Tibial nerve (tissue), 4 donors: ENCODE results near the gene MLN. TPM values are rescaled to one million over a fixed set of nuclear protein-coding genes. Genes with fewer than 3 reads are reported as not detected.

ENCODE experiments used
- DNase-seq, 2 donors: peaks; one replicate each; pipeline ENCODE4 v3.0.0-alpha.2; 2019; ENCODE audit warnings: low spot score in 2 of 2
- H3K27ac ChIP-seq, 4 donors: fragments of 200-600 bp; sonication (generic) in 3 of 4; one replicate each; pipeline ENCODE4 v1.5.1; 2017 to 2019; ENCODE audit warnings: mild to moderate bottlenecking in 1 of 4
- H3K27me3 ChIP-seq, 2 donors: fragments of 200-600 bp; sonication (generic) in 1 of 2; one replicate each; pipeline versions ENCODE4 v1.5.1 to v1.6.0; 2017 to 2019
- H3K36me3 ChIP-seq, 3 donors: fragments of 200-600 bp; sonication (generic); one replicate each; pipeline ENCODE4 v1.5.1; 2018 to 2019
- H3K4me1 ChIP-seq, 4 donors: fragments of 200-600 bp; sonication (generic) in 3 of 4; one replicate each; pipeline ENCODE4 v1.5.1; 2017 to 2019
- H3K4me3 ChIP-seq, 4 donors: fragments of 200-600 bp; sonication (generic) in 3 of 4; one replicate each; pipeline ENCODE4 v1.5.1; 2017 to 2019; ENCODE audit warnings: mild to moderate bottlenecking in 1 of 4, moderate library complexity in 1 of 4
- H3K9me3 ChIP-seq, 4 donors: fragments of 200-600 bp; sonication (generic) in 3 of 4; one replicate each; pipeline ENCODE4 v1.5.1; 2017 to 2019
- EP300 ChIP-seq, 2 donors: sonication (generic); formaldehyde crosslinking; IDR thresholded peaks; one replicate each; pipeline ENCODE4 v1.6.1; 2017; ENCODE audit warnings: antibody characterized with exemption in 2 of 2, mild to moderate bottlenecking in 1 of 2
- POLR2A ChIP-seq, 2 donors: fragments of 450-650 bp; IDR thresholded peaks; one replicate each; pipeline ENCODE4 v1.6.1; 2017; ENCODE audit warnings: antibody characterized with exemption in 2 of 2, mild to moderate bottlenecking in 2 of 2, moderate library complexity in 2 of 2
- WGBS, 2 donors: methylation state at CpG; one replicate each; pipeline ENCODE4 v1.1.5; 2018; 5-methylcytosine and 5-hydroxymethylcytosine counted together
- total RNA-seq, 4 donors: library from RNA; depleted of rRNA; stranded (reverse); fragments of >200 nt; gene quantifications; one replicate each; pipeline ENCODE4 v1.1.0, GENCODE V29; 2016
- TF ChIP-seq, protein P1 (sequence below), 5 experiments: fragments of 200-600 bp in 3 of 5; fragments of 450-650 bp in 2 of 5; sonication (generic) in 3 of 5; IDR thresholded peaks; one replicate each; pipeline ENCODE4 v1.5.1; 2016 to 2019; ENCODE audit warnings: antibody characterized with exemption in 5 of 5, mild to moderate bottlenecking in 3 of 5, moderate library complexity in 2 of 5

Gene MLN
- total RNA-seq, 4 donors from 2014 or later: not detected

DNA sequence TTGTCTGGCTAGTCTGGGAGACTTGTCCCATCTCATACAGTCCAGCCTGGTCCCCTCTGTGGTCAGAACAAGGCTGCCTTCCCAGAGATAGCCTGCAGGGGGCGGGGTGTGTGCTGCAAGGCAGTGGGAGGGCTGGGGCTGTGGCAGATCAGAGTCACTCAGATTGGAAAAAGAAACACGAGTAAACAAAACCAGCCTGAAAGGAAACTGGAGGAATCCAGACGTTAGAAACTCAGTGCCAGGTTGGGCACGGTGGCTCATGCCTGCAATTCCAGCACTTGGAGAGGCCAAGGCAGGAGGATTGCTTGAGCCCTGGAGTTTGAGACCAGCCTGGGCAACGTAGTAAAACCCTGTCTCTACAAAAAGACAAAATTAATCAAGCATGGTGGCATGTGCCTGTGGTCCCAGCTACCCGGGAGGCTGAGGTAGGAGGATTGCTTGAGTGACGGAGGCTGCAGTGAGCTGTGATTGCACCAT, 35.1 kb downstream of the MLN start:
- H3K9me3 ChIP-seq: peaks cover 0 to 6% (median 0%) of the 10 kb centered on the region in 4 donors
- 29 to 33% methylated on average over 7 of the region's 7 CpGs for WGBS, 2 donors
- no peak overlapping the region for H3K4me3 ChIP-seq
- H3K27me3 ChIP-seq: no peaks in the 10 kb centered on the region
- H3K36me3 ChIP-seq: peaks cover 0 to 17% (median 0%) of the 10 kb centered on the region in 3 donors
- H3K4me1 ChIP-seq: peaks cover 0 to 54% (median 16%) of the 10 kb centered on the region in 4 donors
- DNase-seq: peak; percentile 66 to 85
- TF ChIP-seq POLR2A (IDR thresholded peaks at IDR 0.05): no peak
- TF ChIP-seq, protein P1, sequence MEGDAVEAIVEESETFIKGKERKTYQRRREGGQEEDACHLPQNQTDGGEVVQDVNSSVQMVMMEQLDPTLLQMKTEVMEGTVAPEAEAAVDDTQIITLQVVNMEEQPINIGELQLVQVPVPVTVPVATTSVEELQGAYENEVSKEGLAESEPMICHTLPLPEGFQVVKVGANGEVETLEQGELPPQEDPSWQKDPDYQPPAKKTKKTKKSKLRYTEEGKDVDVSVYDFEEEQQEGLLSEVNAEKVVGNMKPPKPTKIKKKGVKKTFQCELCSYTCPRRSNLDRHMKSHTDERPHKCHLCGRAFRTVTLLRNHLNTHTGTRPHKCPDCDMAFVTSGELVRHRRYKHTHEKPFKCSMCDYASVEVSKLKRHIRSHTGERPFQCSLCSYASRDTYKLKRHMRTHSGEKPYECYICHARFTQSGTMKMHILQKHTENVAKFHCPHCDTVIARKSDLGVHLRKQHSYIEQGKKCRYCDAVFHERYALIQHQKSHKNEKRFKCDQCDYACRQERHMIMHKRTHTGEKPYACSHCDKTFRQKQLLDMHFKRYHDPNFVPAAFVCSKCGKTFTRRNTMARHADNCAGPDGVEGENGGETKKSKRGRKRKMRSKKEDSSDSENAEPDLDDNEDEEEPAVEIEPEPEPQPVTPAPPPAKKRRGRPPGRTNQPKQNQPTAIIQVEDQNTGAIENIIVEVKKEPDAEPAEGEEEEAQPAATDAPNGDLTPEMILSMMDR (IDR thresholded peaks at IDR 0.05): peak; percentile 66 to 76 (median 68)
- no peak overlapping the region for H3K27ac ChIP-seq

DNA sequence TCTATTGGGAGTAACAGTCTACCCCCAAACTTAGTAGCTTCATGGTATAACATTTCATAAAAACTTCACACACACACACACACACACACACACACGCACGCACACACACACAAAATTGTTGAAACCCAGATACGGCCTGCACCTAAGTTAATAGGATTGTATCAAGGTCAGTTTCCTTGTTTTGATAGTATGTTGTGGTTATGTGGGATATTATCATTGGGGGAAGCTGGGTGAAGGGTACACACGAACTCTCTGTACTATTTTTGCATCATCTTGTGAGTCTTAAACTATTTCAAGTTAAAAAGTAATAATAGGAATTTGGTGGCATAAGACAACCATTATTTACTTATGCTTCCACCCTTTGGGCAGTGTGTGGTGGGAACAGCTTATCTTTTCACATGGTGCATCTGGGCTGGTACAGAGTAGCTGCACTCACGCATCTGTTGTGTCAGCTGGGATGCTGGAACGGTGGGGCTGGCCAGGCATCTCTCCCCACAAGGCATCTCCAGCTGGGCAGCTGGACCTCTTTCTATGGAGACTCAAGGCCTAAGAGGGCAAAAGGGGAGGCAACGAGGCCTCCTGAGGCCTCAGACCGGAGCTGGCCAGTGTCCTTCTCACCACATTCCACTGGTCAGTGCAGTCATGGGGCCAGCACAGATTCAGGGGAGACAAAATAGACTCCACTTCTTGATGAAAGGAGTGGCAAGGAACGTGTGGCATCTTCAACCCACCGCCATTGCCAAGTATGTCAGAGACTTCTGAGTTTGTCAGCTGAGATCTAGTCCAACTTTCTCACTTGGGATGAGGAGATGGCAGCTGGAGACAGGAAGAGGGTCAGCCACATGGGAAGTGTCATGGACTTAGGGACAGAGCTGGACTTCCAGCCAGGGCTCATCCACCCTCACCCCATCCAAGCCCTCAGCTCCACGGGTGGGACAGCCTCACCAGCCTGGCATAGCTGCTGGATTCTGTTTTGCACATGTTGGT, 36.6 kb downstream of the MLN start:
- Histone ChIP-seq H3K9me3 (peaks cover 0 to 6% (median 0%) of the 10 kb centered on the region in 4 donors), H3K4me1 (peaks cover 0 to 40% (median 15%) of the 10 kb centered on the region in 4 donors), H3K27me3 (no peaks in the 10 kb centered on the region), H3K4me3 (no peak overlapping the region), H3K27ac (no peak overlapping the region), H3K36me3 (peaks cover 0 to 2% (median 0%) of the 10 kb centered on the region in 3 donors)
- DNase-seq: no peak
- WGBS, 2 donors: 67 to 76% methylated on average over 11 of the region's 11 CpGs
- TF ChIP-seq, protein P1 (IDR thresholded peaks at IDR 0.05): no peak
- no peak for TF ChIP-seq POLR2A (IDR thresholded peaks at IDR 0.05)
- no peak for TF ChIP-seq EP300 (IDR thresholded peaks at IDR 0.05)

DNA sequence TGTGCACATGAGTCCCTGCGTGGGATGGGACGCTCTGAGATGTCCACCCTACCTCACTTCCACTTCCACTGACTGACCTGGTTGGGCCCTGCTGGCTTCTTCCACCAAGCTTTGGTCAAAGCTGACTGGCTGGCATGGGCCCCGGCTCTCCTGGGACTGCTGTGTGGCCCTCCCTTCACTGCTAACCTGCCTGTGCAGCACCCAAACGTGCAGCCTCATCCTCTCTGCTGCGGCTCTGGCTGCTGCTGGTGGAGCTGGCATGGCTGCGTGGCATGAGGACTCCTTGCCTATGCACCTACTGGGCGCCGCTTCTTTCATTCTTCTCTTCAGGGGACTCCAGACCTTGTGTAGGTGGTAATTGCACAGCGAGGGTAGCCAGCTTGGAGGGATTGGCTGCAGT, 38.4 kb downstream of the MLN start:
- Histone ChIP-seq H3K4me1 (peaks cover 0 to 28% (median 8%) of the 10 kb centered on the region in 4 donors), H3K4me3 (no peak overlapping the region), H3K27ac (no peak overlapping the region), H3K36me3 (no peaks in the 10 kb centered on the region), H3K9me3 (peaks cover 0 to 6% (median 0%) of the 10 kb centered on the region in 4 donors), H3K27me3 (no peaks in the 10 kb centered on the region)
- TF ChIP-seq EP300 (IDR thresholded peaks at IDR 0.05): no peak
- TF ChIP-seq POLR2A (IDR thresholded peaks at IDR 0.05): no peak
- TF ChIP-seq, protein P1 (IDR thresholded peaks at IDR 0.05): no peak
- no peak for DNase-seq
- 89 to 94% methylated on average over 9 of the region's 9 CpGs for WGBS, 2 donors

DNA sequence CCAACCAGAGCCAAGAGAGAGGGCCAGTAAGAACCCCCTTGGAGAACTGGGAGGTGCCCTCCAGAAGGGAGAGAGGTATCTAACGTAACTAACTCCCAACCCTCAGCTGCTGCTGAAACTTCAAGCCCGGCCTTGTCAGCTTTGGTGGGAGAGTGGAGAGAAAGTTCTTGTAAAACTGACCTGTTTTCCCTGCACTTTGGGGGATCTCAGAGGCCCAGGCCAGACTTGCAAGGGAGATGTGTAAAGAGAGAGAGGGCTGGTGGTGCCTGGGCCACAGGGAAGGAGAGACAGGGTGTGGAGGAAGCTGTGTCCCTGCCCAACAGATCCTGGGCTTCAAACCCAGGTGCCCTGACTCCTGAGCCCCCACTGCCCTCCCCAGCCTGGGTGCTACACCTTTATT, 39.8 kb downstream of the MLN start:
- 64 to 79% methylated on average over 2 of the region's 2 CpGs for WGBS, 2 donors
- no peaks in the 10 kb centered on the region for H3K27me3 ChIP-seq
- TF ChIP-seq POLR2A (IDR thresholded peaks at IDR 0.05) (no peak), EP300 (IDR thresholded peaks at IDR 0.05) (no peak)
- TF ChIP-seq, protein P1 (IDR thresholded peaks at IDR 0.05): no peak
- H3K36me3 ChIP-seq: no peaks in the 10 kb centered on the region
- H3K4me1 ChIP-seq: peaks cover 0 to 15% (median 3%) of the 10 kb centered on the region in 4 donors
- H3K4me3 ChIP-seq: no peak overlapping the region
- H3K9me3 ChIP-seq: peaks cover 0 to 6% (median 0%) of the 10 kb centered on the region in 4 donors
- no peak overlapping the region for H3K27ac ChIP-seq
- no peak for DNase-seq

DNA sequence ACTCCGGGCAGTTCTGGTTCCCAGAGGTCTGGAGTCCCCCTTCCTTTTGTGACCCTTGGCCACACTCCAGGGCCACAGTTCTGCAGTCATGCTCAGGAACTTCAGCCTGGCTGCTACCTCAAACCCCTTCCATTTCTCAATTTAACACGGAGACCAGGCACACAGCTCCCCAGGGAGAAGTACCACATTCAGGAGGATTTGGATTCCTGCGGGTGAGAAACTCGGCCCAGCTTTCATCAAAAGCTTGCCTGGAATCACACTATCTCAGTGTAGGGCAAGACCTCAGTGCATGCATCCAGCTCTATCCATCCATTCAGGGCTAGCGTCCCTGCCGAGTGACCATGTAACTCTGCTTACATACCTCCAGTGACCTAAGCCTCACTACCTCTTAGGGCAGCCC, 40.3 kb downstream of the MLN start:
- H3K4me1 ChIP-seq: peaks cover 0 to 9% (median 3%) of the 10 kb centered on the region in 4 donors
- TF ChIP-seq POLR2A (IDR thresholded peaks at IDR 0.05) (no peak), EP300 (IDR thresholded peaks at IDR 0.05) (no peak)
- TF ChIP-seq, protein P1 (IDR thresholded peaks at IDR 0.05): no peak
- 44 to 53% methylated on average over 6 of the region's 6 CpGs for WGBS, 2 donors

More for the DNA sequence above, 40.3 kb downstream of the MLN start:
- Histone ChIP-seq H3K27me3 (no peaks in the 10 kb centered on the region), H3K27ac (no peak overlapping the region), H3K36me3 (no peaks in the 10 kb centered on the region), H3K9me3 (peaks cover 0 to 6% (median 0%) of the 10 kb centered on the region in 4 donors), H3K4me3 (no peak overlapping the region)
- DNase-seq: no peak
